Inferior parietal cortex (tissue), 1 donor: ENCODE results near the gene ACTL10.
A peak's percentile ranks its signal among the peaks of the same experiment; 100 is the strongest.
"Not testable (repeated sequence)": the region's sequence is repeated elsewhere in the genome, so short reads cannot be mapped to it uniquely, and the experiment has no call there.

Experiments
- DNase-seq: peaks from one replicate; pipeline ENCODE4 v3.0.0-alpha.2; 2016; ENCODE audit errors: extremely low spot score

The ACTL10 gene

GRCh38 chr20:33693741-33694638 lies 27.2 kb downstream of the ACTL10 start:
- DNase-seq = peak; percentile 47

DNA sequence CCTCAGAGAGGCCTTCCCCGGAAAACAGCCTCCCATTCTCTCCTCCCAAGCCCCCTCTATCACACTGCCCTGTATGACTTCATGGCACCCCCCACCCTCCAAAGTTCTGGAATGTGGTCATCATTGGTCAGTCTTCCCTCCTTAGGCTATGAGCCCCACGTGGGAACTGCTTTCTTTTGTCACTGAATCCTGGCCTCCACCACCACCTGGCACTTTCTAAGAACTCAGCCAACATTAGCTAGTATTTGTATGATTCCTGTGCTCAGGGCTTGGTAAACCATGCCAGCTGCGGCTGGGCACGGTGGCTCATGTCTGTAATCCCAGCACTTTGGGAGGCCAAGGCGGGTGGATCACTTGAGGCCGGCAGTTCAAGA lies 27.9 kb downstream of the ACTL10 start:
- DNase-seq = no peak

GRCh38 chr20:33696448-33696847 lies 29.7 kb downstream of the ACTL10 start:
- no peak for DNase-seq

DNA sequence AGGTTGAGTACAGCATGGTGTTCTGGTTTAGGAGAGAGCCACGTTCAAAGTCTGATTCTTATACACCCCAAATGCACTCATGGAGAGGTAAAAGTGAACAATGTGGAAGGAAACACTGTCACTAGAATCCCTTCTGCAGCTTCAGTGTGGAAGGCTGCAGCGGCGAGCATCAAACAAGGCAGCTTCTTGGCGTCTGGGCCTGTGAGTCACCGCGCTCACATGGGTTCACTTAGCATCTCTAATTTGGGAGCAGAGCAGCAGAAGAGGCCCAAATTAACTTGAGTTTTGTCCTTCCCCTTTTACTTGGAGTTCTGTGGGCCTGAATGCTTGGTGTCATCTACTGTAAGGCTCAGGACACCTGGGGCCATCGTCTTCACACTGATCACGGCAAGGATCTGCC lies 30.4 kb downstream of the ACTL10 start:
- peak; percentile 77 for DNase-seq

DNA sequence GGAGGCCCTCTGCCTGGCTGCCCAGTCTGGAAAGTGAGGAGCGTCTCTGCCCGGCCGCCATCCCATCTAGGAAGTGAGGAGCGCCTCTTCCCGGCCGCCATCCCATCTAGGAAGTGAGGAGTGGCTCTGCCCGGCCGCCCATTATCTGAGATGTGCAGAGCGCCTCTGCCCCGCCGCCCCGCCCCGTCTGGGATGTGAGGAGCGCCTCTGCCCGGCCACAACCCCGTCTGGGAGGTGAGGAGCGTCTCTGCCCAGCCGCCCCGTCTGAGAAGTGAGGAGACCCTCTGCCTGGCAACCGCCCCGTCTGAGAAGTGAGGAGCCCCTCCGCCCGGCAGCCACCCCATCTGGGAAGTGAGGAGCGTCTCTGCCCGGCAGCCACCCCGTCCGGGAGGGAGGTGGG lies 32.2 kb downstream of the ACTL10 start:
- not testable (repeated sequence) for DNase-seq

DNA sequence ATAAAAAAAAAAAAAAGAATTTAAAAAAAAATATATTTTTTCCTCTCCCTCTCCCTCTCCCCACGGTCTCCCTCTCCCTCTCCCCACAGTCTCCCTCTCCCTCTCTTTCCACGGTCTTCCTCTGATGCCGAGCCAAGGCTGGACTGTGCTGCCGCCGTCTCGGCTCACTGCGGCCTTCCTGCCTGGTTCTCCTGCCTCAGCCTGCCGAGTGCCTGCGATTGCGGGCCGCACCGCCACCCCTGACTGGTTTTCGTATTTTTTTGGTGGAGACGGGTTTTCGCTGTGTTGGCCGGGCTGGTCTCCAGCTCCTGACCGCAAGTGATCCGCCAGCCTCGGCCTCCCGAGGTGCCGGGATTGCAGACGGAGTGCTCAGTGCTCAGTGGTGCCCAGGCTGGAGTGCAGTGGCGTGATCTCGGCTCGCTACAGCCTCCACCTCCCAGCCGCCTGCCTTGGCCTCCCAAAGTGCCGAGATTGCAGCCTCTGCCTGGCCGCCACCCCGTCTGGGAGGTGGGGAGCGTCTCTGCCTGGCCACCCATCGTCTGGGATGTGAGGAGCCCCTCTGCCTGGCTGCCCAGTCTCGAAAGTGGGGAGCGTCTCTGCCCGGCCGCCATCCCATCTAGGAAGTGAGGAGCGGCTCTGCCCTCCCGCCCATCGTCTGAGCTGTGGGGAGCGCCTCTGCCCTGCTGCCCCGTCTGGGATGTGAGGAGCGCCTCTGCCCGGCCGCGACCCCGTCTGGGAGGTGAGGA lies 34.1 kb downstream of the ACTL10 start:
- not testable (repeated sequence) for DNase-seq

DNA sequence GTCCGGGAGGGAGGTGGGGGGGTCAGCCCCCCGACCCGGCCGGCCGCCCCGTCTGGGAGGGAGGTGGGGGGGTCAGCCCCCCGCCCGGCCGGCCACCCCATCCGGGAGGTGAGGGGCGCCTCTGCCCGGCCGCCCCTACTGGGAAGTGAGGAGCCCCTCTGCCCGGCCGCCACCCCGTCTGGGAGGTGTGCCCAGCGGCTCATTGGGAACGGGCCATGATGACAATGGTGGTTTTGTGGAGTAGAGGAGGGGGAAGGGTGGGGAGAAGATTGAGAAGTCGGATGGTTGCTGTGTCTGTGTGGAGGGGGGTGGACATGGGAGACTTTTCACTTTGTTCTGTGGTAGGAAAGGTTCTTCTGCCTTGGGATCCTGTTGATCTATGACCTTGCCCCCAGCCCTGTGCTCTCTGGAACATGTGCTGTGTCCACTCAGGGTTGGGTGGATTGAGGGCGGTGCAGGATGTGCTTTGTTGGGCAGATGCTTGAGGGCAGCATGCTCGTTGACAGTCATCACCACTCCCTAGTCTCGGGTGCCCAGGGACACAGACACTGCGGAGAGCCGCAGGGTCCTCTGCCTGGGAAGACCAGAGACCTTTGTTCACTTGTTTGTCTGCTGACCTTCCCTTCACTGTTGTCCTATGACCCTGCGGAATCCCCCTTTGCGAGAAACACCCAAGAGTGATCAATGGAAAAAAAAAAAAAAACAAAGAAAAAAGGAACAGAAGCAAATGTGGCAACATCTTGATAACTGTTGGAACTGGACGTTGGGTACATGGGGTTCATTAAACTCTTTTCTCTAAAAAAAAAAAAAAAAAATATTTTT lies 35.1 kb downstream of the ACTL10 start:
- no peak for DNase-seq

DNA sequence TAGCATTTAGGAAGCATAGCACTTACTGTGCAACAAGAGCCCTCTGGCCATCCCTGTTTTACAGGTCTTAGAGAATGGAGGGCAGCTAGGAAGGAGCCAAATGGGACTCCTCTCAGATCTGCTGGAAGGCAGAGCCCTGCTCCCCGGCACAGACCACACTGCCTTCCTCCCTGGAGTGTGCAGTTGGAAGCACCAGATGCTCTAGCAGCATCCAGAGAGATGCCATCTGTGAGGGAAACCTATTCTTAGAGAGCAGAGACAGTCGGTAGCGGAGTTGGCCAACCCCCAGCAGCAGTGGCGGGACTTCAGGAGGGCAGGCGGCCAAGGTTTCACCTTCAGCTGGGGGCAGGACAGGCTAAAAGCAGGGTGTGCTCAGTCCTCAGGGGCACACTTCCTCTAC lies 36.1 kb downstream of the ACTL10 start:
- peak; percentile 60 for DNase-seq

DNA sequence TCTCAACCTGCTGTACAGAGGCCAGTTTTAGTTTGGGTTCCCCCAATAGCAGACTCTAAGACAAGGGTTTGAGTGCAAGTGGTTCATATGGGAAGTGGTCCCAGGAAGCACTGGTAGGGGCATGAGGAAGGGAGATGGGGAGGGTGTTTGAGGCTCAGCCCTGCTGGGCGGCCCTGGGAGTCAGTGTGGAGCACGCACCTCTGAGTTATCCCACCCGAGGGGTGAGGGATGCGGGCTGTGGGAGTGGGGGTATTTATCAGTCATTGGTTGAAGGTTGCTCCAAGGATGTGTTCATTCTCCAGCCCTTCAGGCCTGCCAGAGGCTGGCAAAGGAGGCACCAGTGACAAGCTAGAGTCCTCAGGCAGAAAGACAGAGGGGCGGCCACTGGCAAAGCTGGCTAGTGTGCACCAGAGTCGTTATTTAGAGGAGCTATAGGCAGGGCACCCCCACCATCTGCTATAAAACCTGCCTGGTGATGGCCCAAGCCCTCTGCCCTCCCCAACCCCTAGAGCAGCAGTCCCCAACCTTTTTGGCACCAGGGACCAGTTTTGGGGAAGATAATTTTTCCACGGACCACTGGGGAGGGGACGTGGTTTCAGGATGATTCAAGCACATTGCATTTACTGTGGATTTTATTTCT lies 36.9 kb downstream of the ACTL10 start:
- DNase-seq = no peak

- no peak for DNase-seq
Measured at GRCh38 chr20:33704197-33704924, 37.6 kb downstream of the ACTL10 start.

DNA sequence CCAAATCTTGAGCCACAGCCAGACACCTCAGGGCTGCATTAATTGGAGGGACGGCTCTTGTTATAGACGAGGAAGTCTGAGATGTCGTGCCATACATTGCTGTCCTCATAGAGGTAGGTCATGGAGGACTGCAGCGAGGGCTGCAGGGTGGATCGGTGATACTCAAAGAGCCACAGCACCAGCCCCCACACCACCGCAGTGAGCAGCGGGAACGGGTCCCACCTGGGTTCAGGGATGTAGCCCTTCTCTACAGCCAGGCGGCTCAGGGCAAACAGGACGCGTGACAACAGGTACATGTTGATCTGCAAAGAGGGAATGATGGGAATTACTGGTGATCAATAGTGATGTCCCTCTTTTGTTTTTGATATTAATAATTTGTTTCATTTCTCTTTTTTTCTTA lies 40.9 kb downstream of the ACTL10 start:
- no peak for DNase-seq

DNA sequence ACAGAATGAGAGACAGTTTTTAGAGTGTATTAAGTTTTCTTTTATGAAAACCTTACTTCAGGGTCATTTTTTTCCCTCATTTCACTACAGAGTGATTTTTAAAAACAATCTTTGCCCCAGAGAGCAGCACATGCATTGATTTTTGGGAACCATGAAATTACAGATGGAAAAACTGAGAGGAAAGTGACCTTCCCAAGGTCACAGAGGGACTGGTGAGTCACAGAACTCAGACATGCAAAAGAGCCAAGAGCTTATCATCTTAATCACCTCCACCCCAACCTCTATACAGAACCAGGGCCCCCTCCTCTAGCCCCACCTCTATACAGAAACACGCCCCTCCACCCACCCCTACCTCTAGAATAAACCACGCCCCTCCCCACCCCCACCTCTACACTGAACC lies 42.7 kb downstream of the ACTL10 start:
- DNase-seq = no peak

GRCh38 chr20:33709905-33710541 lies 43.3 kb downstream of the ACTL10 start:
- DNase-seq = no peak

- DNase-seq = no peak
Measured at GRCh38 chr20:33710681-33711445, 44.1 kb downstream of the ACTL10 start.

GRCh38 chr20:33711446-33711738 lies 44.6 kb downstream of the ACTL10 start:
- DNase-seq = no peak

- DNase-seq = no peak
Measured at GRCh38 chr20:33713865-33714367, 47.2 kb downstream of the ACTL10 start.

- no peak for DNase-seq
Measured at GRCh38 chr20:33716498-33716897, 49.8 kb downstream of the ACTL10 start.
